HG03135 (cell line): ENCODE results near the gene IQGAP2.
"Not testable (repeated sequence)": the region's sequence is repeated elsewhere in the genome, so short reads cannot be mapped to it uniquely, and the experiment has no call there.

Source experiments
- ATAC-seq: cut with Tn5 transposase; IDR thresholded peaks from one replicate; pipeline ENCODE4 v1.9.1; 2021; ENCODE audit warnings: mild to moderate bottlenecking, moderate library complexity; ENCODE audit not compliant: unreplicated experiment

IQGAP2 gene

GRCh38 chr5:76532973-76533372 is 129.9 kb downstream of the IQGAP2 start:
- no peak for ATAC-seq

GRCh38 chr5:76535577-76535976 is 132.5 kb downstream of the IQGAP2 start:
- no peak for ATAC-seq

GRCh38 chr5:76537073-76537543 is 134.0 kb downstream of the IQGAP2 start:
- no peak for ATAC-seq

- ATAC-seq = no peak
These were observed 139.2 kb downstream of the IQGAP2 start for GRCh38 chr5:76542241-76542640.

GRCh38 chr5:76542887-76543690 is 140.0 kb downstream of the IQGAP2 start:
- no peak for ATAC-seq

- no peak for ATAC-seq
These were observed 141.3 kb downstream of the IQGAP2 start for GRCh38 chr5:76544268-76544926.

GRCh38 chr5:76545184-76545583 is 142.1 kb downstream of the IQGAP2 start:
- ATAC-seq = no peak

- ATAC-seq = peak; percentile 41
These were observed 143.5 kb downstream of the IQGAP2 start for GRCh38 chr5:76546497-76547102.

- peak; percentile 65 for ATAC-seq
These were observed 144.3 kb downstream of the IQGAP2 start for GRCh38 chr5:76547242-76547890.

- peak; percentile 12 for ATAC-seq
These were observed 144.9 kb downstream of the IQGAP2 start for GRCh38 chr5:76547891-76548524.

- ATAC-seq = no peak
These were observed 145.6 kb downstream of the IQGAP2 start for GRCh38 chr5:76548525-76549229.

GRCh38 chr5:76550881-76551280 is 147.8 kb downstream of the IQGAP2 start:
- ATAC-seq = not testable (repeated sequence)

- ATAC-seq = no peak
These were observed 149.5 kb downstream of the IQGAP2 start for GRCh38 chr5:76552546-76552945.

GRCh38 chr5:76553251-76553650 is 150.2 kb downstream of the IQGAP2 start:
- no peak for ATAC-seq

- no peak for ATAC-seq
These were observed 152.0 kb downstream of the IQGAP2 start for GRCh38 chr5:76555114-76555513.

GRCh38 chr5:76555717-76556116 is 152.6 kb downstream of the IQGAP2 start:
- no peak for ATAC-seq

GRCh38 chr5:76556511-76557221 is 153.6 kb downstream of the IQGAP2 start:
- peak; percentile 96 for ATAC-seq

- ATAC-seq = no peak
These were observed 158.1 kb downstream of the IQGAP2 start for GRCh38 chr5:76560952-76561891.
